ENCODE measurements around the gene NPHP4.

Gene NPHP4

GRCh38 chr1:5943343-5944124 lies 48.7 kb downstream of the NPHP4 start:
- H3K4me3 ChIP-seq (ENCODE audit: low read depth, low read length) = no peak overlapping the region
- TF ChIP-seq, protein P1, sequence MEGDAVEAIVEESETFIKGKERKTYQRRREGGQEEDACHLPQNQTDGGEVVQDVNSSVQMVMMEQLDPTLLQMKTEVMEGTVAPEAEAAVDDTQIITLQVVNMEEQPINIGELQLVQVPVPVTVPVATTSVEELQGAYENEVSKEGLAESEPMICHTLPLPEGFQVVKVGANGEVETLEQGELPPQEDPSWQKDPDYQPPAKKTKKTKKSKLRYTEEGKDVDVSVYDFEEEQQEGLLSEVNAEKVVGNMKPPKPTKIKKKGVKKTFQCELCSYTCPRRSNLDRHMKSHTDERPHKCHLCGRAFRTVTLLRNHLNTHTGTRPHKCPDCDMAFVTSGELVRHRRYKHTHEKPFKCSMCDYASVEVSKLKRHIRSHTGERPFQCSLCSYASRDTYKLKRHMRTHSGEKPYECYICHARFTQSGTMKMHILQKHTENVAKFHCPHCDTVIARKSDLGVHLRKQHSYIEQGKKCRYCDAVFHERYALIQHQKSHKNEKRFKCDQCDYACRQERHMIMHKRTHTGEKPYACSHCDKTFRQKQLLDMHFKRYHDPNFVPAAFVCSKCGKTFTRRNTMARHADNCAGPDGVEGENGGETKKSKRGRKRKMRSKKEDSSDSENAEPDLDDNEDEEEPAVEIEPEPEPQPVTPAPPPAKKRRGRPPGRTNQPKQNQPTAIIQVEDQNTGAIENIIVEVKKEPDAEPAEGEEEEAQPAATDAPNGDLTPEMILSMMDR (IDR thresholded peaks at IDR 0.05; ENCODE audit: borderline replicate concordance, insufficient read depth, low read depth, low read length) = no peak

DNA sequence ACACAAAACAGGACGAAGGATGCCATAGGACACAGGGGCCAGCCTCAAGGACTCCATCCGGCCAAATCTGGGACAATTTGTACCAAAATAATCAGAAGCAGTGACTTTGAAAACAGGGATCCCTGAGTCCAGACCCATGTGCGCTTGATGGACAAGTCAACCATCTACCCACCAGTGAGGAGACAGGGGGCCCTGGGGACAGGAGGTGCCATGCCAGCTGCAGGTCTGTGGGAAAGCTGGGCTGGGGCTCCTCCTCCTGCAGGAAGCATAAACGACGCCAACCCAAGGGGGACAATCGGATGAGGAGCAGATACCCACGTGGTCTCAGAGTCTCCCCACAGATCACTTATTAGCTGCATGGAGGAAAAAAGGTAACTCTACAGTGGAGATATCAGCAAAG lies 50.6 kb downstream of the NPHP4 start:
- no peak overlapping the region for H3K4me3 ChIP-seq (ENCODE audit: low read depth, low read length)
- TF ChIP-seq, protein P1 (IDR thresholded peaks at IDR 0.05; ENCODE audit: borderline replicate concordance, insufficient read depth, low read depth, low read length) = no peak

- H3K4me3 ChIP-seq (ENCODE audit: low read depth, low read length) = no peak overlapping the region
- TF ChIP-seq, protein P1 (IDR thresholded peaks at IDR 0.05; ENCODE audit: borderline replicate concordance, insufficient read depth, low read depth, low read length) = no peak
Measured at GRCh38 chr1:5940723-5941407, 51.4 kb downstream of the NPHP4 start.

DNA sequence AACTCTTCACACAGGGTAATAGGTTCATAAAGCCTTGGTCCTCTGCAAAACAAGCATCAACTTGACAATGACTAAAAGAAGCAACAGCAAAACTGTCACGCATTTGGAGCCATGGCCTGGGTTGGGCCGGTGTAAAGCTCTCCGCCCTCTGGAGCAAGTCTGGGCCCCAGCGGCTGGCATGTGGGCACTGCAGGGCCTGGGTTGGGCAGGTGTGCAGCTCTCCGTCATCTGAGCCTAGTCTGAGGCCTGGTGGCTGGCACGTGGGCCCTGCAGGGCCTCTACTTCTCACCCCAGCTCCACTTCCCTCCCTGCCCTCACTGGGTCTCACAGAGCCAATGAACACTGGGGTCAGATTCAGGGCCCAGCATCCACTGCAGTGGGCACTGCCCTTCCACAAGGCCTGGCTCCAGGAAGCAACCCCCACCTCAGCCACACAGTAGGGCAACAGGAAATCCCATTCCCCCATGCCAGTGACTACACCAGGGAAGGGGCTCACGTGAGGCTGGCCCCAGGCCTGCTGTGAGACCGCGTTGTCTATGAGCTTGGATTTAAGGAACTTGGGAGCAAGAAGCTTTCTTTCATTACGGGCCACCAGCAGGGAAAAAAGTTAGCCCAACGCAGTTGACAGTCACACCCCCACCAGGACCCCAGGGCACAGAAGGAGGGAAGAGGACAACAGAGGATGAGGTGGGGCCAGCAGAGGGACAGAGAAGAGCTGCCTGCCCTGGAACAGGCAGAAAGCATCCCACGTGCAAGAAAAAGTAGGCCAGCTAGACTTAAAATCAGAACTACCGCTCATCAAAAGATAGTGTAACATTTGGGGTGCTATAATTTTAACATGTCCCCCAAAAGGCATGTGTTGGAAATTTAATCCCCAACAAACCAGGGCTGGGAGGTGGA lies 52.7 kb downstream of the NPHP4 start:
- no peak overlapping the region for H3K4me3 ChIP-seq (ENCODE audit: low read depth, low read length)
- TF ChIP-seq, protein P1 (IDR thresholded peaks at IDR 0.05; ENCODE audit: borderline replicate concordance, insufficient read depth, low read depth, low read length) = no peak

GRCh38 chr1:5938101-5938646 lies 54.1 kb downstream of the NPHP4 start:
- no peak overlapping the region for H3K4me3 ChIP-seq (ENCODE audit: low read depth, low read length)
- TF ChIP-seq, protein P1 (IDR thresholded peaks at IDR 0.05; ENCODE audit: borderline replicate concordance, insufficient read depth, low read depth, low read length) = no peak

DNA sequence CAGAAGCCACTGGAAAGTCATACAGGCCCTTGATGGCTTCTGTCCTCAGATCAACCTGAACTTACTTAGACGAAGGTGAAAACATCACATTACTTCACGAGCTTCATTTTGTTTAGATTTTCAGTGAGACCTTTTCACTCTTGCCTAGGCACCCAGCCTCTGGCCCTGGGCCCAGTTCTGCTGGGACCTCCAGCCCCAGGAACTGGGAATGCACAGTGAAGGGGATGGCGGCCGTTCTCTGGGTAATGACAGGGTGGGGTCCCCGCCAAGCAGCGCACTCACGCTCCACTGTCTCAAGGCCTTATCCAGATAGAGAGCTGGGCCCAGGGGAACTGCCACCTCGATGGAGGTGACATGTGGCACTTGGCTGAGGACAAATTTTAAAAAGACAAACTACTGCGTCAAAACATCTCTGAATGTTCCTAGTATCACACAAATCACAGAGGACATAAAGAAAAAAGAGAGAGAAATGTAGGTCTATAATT lies 54.8 kb downstream of the NPHP4 start:
- H3K4me3 ChIP-seq (ENCODE audit: low read depth, low read length) = no peak overlapping the region

More for the DNA sequence above, 54.8 kb downstream of the NPHP4 start:
- TF ChIP-seq, protein P1 (IDR thresholded peaks at IDR 0.05; ENCODE audit: borderline replicate concordance, insufficient read depth, low read depth, low read length) = no peak

All from GM12875 (cell line).